CD4-positive, alpha-beta T cell treated with Interleukin-4 for 1 hour (primary cell): ENCODE results near the gene PLCG2.
A peak's percentile ranks its signal among the peaks of the same experiment; 100 is the strongest.
"Not testable (repeated sequence)": the region's sequence is repeated elsewhere in the genome, so short reads cannot be mapped to it uniquely, and the experiment has no call there.

Experiments used
- DNase-seq, 2 donors: peaks; one replicate each; pipeline ENCODE4 v3.0.0-alpha.2; 2020 to 2022

Gene PLCG2

GRCh38 chr16:81850197-81850944 is 71.3 kb downstream of the PLCG2 start:
- no peak for DNase-seq

GRCh38 chr16:81852347-81852746 is 73.3 kb downstream of the PLCG2 start:
- DNase-seq: no peak

DNA sequence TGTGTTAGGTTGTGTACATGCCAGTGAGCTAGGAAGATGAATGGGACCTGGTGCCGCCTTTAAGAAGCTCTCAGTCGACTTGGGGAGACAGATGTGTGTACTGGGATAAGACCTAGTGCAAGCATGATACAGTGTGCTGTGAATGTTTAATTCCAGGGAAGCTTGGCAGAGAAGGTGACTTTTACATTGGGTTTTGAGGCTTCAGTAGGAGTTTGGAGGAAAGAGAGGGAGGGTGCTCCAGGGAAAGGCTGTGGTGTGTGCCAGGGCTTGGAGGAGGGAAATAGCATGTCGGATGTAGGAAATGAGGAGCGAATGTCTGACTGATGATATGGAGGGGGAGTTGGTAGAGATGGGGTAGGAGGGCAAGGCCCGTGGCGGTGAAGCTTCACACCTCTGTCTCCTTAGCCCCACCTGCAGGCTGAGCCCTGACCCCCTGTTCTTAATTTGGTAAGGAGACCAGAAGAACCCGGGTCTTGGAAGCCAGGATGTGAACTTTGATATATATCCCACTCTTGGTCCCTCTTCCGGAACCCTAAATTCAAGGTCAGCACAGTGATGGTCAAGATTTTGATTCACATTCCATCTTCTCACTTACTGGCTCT is 76.6 kb downstream of the PLCG2 start:
- DNase-seq: no peak

- DNase-seq: peak in 1 of 2 donors; percentile 6
These were observed 81.5 kb downstream of the PLCG2 start for GRCh38 chr16:81860287-81861266.

DNA sequence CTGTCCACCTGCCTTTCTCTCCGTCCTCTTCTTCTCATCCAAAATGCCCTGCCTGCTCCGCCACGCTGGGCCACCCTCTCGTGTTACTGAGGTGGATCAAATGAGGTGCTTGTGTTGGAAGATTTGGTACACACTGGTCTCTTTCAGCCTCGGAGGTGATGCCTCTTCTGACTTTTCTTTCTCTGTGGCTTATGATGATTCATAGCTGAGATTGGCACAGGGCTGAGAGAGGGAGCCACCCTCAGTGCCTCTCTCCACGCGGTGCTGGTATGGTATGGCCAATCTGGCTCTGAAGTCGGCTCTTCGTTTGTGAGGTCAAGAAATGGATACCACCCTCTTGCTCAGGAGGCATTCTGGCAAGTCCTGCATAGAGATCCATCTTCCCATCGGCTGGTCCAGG is 82.4 kb downstream of the PLCG2 start:
- DNase-seq: no peak

GRCh38 chr16:81861915-81862314 is 82.8 kb downstream of the PLCG2 start:
- no peak for DNase-seq

DNA sequence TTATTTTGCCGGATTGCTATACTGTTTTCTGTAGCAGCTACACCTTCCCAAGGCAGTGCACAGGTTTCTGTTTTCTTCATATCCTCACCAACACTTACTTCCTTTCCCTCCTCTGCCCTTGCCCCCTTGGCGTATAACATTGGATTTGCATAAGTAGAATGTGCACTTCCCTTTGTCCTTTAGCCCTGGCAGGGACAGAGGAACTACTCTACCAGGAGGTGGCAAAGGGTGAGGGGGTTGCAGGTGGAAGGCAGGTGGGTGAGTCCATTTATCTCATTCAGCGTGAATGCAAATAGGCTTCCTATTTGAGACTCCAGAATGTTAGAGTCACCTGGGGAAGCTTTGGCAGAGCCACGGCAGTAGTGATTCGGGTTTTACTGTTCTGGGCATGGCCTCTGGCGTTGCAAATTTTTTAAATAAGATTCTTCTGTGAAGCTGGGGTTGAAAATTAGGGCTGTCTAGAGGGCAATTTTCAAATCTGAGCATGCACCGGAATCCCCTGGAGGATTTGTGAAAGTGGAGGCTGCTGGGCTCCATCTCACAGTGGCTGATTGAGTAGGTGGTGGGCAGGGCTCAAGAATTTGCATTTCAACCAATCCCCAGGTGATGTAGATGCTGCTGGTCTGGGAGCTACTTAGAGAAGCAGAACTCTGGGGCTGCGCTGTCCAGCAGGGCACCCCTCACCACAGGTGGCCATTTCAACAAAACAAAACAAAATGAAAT is 84.7 kb downstream of the PLCG2 start:
- DNase-seq: peak in 1 of 2 donors; percentile 19

DNA sequence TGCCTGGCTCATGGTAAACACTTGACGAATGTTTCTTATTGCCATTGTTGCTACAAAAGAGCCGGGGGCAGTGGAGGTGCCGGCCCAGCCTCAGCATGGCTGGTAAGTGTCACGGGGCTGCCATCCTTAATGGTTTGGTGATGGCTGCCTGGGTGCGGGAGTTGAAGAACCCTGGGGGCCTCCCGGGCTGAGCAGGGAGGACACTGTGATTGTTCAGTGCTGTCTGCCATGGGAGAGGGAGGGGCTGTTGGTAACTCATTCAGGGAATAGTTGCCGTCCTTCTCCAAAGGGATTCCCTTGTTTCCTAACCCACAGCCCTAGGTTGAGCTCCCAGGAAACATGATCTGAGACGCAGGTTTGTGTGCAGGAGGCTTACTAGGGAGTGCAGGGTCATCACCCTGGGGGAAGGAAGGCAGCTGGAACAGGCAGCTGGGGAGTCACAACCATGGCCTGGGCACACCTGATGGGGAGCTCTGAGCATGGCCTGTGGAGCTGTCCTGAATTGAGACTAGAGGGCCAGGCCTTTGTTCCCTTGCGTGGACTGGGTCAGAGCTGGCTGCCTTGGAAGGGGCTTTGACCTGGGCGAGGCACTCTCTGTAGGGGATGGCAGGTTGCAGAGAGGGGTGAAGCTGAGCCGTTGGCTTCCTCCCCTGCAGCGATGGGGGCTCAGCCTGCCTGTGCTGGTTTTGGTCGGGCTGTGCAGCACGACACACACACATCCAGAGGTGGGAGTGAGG is 85.7 kb downstream of the PLCG2 start:
- no peak for DNase-seq

DNA sequence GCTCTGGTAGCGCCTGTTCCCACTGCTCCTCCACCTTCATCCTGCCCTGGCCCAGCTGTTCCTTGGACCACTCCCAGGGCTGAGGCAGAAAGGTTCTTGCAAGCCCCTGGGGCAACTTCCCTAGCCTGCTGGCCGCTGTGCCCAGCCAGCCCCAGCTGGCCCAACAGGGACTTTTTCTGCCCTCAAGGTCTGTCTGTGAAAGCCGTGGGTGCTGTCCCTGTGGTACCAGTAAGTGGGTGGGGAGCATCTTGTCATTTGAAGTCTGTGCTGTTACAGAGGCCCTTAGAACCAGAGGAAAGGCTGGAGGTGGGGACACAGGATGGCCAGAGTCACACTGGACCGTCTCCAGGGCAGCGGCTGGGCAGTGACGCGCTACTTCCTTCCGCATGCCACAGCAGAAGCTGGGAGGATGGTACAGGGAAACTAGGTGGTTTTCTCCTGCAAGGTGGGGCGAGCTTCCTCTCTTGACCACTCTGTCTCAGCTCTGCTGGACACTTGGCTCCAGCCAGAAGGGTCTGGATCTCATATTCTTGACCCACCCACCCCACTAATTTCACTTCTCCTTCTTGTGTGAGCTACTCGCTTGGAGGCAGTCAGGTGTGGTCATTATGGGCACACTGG is 87.8 kb downstream of the PLCG2 start:
- peak in 1 of 2 donors; percentile 36 for DNase-seq

DNA sequence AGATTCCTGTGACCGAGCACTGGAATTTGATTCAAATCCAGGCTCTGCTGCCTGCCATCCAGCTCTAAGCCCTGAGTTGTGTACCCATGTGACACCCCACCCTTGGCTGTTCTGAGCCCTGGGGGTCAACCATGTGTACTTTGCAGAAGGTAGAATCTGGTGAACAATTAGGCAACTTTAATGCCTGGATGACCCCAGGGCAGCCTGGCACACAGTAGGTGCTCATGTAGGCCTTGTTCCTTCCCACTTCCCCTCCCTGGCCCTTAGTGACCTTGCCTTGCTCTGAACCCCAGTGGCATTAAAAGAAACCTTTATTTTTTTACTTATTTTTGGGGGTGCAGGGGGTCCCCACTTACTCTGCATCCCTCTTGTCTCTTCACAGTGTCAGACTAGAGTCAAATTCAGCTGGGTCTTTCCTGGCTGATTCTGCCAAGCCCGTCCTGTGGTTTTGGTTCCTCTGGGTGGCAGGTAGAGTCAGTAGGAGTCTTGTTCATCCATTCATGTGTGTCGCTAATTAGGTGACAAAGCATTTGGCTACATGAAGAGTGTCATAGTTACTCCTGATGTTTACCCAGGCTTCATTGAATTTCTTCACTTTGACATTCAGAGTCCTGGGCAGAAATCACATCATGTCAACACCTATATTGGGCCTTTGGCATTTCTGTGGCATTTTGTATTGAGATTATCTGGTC is 89.1 kb downstream of the PLCG2 start:
- no peak for DNase-seq

DNA sequence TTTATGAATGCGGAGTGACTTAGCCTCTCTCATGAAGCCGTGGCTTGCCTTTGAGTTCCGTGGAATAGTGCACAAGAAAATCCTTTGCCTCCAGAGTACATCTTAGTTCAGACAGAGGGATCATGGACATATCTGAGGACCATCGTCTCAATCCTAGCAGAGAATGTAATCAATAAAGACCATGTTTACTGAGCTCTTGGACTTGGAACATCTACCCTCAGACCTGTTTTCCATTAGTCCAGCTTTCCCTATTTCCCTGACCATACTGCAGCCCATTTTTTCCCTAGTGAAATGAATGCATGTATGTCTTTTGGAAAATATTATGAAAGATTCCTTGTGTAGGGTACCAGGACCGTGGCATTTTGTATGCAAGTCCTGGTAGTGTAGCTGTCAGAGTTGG is 90.2 kb downstream of the PLCG2 start:
- no peak for DNase-seq

DNA sequence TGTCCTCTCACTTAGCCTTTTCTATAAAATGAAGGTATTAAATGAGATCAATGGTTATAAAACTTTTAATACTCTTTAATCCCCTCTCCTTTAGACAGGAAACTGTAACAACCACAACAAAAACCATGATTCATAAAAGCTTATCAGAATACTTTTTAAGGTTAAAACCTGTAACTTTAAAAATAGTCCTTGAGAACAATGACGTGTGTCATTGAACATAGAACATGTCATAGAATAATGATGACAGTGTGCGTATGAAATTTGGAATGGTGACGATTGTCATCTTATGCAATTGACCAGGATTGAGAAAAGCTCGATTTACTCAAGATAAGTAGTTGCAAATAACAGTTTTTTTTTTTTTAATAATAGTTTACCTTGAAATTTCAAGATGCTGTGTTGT is 94.1 kb downstream of the PLCG2 start:
- DNase-seq: no peak

DNA sequence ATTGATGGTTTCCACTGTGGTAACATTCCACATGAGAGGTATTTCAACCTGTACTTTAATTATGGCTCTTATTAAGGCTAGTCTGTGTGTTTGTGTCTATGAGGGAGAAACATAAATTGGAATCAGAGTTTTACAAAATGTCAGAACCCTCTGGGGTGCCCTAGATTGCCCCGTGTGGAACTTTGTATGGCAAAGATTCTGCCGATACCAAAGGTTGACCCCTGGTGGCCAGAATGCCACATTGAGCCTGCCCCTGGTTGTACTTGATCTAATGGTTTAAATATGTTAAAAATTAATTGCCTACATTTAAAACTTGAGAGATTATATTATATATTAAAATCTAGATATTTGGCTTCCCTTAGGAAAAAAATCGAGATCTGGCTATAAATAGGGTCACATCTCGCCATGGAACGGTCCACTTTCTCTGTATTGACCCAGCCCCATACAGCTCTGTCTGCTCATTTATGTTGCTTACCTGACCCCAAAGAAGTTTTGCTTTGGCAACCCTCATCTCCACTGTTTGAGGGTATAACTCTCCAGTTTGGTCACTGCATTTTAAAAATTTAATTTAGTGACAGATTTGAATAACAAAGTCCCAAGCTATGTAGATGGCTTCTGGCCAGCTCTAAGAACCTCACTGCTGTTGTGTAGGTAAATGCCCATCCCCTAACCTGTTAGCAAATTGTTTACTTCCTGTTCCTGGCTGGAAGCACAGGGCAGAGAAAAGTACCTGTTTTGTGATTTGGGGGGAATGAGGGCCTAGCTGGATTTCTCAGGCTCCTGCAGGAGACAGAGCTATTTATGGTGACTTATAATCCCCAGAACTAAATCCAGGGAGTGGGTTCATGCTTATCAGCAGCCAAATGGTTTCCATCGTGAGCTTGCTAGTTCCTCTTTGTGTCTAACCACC is 95.0 kb downstream of the PLCG2 start:
- DNase-seq: peak; percentile 54 to 65

DNA sequence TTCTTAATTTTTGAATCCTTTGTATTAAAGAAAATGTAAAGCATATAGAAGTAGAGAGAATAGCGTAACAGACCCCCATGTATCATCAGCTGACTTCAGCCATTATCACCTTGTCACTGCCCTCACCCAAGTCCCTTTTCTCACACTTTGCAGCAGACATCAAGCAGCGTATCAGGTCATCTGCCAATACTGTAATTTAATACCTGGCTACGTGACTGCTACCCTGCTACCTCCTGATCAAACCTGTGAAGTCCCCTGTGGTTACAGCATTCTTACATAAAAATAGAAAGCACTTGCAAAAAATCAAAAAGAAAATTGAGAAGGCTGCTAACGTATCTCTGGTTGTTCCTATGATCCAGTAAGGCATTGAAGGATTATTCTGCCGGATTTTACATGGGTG is 96.4 kb downstream of the PLCG2 start:
- no peak for DNase-seq

DNA sequence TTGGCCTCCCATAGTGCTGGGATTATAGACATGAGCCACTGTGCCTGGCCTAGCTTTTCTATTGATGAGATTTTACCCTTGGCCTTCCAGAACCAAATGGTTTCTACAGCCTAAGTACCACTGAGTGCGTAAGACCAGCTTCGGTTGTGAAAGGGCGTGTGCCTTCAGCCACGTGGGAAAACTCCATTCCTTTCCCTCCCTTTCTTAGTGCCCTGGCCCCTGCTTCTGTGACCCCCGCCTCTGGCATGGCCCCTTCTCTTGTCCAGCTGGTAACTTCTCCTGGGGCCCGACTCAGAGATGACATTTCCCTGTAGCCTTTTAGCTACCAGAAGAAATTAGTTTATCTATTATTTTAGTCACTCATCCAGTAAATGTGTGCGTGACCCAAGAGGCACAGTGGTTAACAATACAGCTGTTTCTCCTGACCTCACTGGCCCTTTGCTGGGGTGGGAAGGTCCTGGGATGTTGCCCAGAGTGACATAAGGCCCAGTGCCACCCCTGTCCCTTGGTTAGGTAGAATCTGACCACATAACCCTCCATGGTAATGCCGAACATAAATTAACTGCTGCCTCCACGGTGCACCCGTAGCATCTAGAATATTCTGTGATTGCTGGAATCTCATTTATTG is 97.3 kb downstream of the PLCG2 start:
- DNase-seq: no peak

DNA sequence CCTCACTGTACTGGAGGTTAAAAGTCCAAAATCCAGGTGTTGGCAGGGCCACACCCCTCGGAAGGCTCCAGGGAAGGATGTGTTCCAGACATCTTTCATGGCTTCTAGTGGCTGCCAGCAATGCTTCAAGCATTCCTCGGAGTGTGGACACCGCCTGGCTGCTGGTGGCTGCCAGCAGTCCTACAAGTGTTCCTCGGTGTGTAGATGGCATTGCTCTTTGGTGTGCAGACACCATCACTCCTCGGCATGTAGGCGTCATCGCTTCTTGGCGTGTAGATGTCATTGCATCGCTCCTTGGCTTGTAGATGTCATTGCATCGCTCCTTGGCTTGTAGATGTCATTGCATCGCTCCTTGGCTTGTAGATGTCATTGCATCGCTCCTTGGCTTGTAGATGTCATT is 98.4 kb downstream of the PLCG2 start:
- DNase-seq: not testable (repeated sequence)

GRCh38 chr16:81878529-81878928 is 99.4 kb downstream of the PLCG2 start:
- no peak for DNase-seq

DNA sequence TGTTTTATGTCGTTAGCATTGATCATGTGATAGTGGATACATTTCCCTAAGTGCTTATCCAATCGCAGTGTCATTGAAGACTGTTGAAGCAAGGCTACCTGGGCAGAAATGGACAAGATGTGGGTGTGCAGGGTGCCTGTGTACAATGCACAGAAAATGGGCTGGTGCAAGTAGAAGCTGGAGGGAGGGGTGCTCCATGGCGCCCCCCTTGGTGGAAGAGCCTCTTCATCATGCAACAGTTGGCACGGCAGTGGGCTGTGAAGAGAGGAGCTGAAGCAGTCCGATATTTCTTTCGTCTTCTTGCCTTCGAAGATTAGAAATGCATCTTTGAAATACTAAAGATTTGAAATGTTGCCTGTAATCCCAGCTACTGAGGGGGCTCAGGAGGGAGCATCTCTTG is 100.5 kb downstream of the PLCG2 start:
- no peak for DNase-seq

- DNase-seq: no peak
These were observed 101.7 kb downstream of the PLCG2 start for GRCh38 chr16:81880816-81881215.
